ENCODE data around the gene PHAF1. TPM values are rescaled to one million over a fixed set of nuclear protein-coding genes. Genes with fewer than 3 reads are reported as not detected.

The PHAF1 gene
- total and polyA plus RNA-seq, 9 of the 15 experiments (the other 6 are each of a cell fraction or from before 2014, with no cell fraction given), result 5.1 to 25.4 (median 13.8) TPM

DNA sequence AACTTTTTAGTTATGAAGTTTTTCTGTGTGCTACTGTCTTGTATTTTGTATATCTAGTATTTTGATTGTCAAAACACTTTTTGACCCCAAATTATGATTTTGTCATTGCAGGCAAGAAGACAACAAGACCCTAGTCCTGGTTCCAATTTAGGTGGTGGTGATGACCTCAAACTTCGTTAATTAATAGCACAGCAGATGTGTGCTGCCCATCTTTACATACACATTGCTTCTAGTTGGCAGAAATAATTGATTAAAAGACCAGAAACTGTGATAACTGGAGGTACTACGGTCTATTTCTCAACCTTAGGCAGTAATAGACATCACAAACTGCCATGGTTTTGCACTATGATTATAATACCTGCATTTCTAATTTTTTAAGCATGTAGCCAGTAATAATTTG lies 11.1 kb upstream of the PHAF1 start (continued):
- TF ChIP-seq, protein P1, sequence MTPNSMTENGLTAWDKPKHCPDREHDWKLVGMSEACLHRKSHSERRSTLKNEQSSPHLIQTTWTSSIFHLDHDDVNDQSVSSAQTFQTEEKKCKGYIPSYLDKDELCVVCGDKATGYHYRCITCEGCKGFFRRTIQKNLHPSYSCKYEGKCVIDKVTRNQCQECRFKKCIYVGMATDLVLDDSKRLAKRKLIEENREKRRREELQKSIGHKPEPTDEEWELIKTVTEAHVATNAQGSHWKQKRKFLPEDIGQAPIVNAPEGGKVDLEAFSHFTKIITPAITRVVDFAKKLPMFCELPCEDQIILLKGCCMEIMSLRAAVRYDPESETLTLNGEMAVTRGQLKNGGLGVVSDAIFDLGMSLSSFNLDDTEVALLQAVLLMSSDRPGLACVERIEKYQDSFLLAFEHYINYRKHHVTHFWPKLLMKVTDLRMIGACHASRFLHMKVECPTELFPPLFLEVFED (CRISPR knock-in tag; conservative IDR thresholded peaks at IDR 0.05), result no peak
- no peak for TF ChIP-seq ZNF282 (CRISPR knock-in tag; IDR thresholded peaks at IDR 0.05)

DNA sequence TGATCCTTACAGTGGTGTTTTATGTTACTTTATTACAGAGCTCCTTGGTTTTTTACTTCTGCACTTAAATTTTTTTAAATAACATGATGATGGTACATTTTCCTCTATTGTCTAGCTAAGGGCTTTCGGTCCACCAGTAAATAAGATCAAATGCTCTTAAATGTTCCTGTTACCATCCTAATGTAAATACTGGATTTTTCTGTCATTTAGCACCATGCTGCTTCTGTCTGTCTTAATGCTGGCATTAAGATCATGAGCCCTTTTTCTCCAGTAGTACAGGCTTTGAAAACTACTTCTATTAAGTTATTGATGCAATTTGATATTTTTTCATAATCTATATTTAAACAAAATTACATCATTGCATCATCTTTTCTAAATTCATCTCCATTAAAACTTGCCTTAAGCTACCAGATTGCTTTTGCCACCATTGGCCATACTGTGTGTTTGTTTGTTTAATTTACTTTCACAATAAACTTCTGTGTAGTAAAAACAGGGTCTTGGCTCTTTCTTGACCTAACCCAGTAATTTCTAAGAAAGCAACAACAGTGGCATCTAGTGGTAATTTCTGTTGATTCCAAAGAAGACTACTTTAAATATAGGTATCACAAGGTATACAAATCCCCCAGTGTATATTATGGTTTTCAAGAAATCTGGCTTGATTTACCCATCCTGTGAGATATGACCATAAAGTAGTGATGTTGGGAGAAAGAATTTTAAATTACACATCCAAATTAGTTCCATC lies 9.0 kb upstream of the PHAF1 start:
- POLR2A ChIA-PET, result no interaction called here
- Histone ChIP-seq H3K27me3 (ENCODE audit: control insufficient read depth in 2 of 2, insufficient read depth in 2 of 2, low read length in 2 of 2) (no peaks in the 10 kb centered on the region), H3K4me1 (replicated peaks in 1 of 2; ENCODE audit: control insufficient read depth in 2 of 2, insufficient read depth in 2 of 2, low read length in 2 of 2) (no peaks in the 10 kb centered on the region), H3K27ac (ENCODE audit: extremely low read depth, low read depth, low read length) (no peak overlapping the region), H3K4me3 (no peak overlapping the region), H3K4me2 (ENCODE audit: insufficient read depth, low read length) (no peak overlapping the region), H3K79me2 (ENCODE audit: control insufficient read depth, insufficient read depth, low read length) (no peaks in the 10 kb centered on the region), H3K36me3 (ENCODE audit: control insufficient read depth, insufficient read depth, low read length) (peaks cover 27% of the 10 kb centered on the region; the same call in 1 of the 3 replicates), H3K9me3 (replicated peaks; ENCODE audit: control insufficient read depth, insufficient read depth, low read depth, low read length) (no peaks in the 10 kb centered on the region), H3K9ac (ENCODE audit: insufficient read depth in 1 of 2, low read depth in 2 of 2, low read length in 2 of 2) (no peak overlapping the region), H2AFZ (ENCODE audit: low read depth, low read length) (no peak overlapping the region), H3K9me1 (ENCODE audit: control insufficient read depth, insufficient read depth, low read length) (no peaks in the 10 kb centered on the region), H4K20me1 (replicated peaks; ENCODE audit: control insufficient read depth, insufficient read depth, low read length) (no peaks in the 10 kb centered on the region)
- FAIRE-seq, result peak; percentile 29
- in situ Hi-C loops (cut with MboI), result no loop called here
- CTCF ChIA-PET (ENCODE audit: low intra/inter-chr PET ratio), result interaction anchor here (1.5 to 2.8 kb wide), 4 partner anchors 83 to 154 kb away, joined by 4 to 25 read pairs (median 8); no protein-coding TSS in a partner anchor
- DNase-seq (ENCODE audit: extremely low read depth in 1 of 4, low spot score in 3 of 4), result no peak
- intact Hi-C loops (cut with micrococcal nuclease), result loop anchor here (1.0 to 5.0 kb wide), 3 partner anchors 82 to 153 kb away; no protein-coding TSS in a partner anchor
- TSS peak; percentile 39 for BruUV-seq (replicated peaks)
- WGBS (ENCODE audit: insufficient coverage, low coverage, missing lambda C conversion rate), result 100% methylated on average over 1 of the region's 1 CpG
- ATAC-seq, result peak; percentile 55; the same call in 2 of the 3 replicates
- TF ChIP-seq CEBPG (CRISPR knock-in tag; IDR thresholded peaks at IDR 0.05), result no peak
- TF ChIP-seq CEBPG (tag; conservative IDR thresholded peaks at IDR 0.05 in 1 of 2, IDR thresholded peaks at IDR 0.05 in 1 of 2), result peak; percentile 78 to 92
- TF ChIP-seq, protein P2, sequence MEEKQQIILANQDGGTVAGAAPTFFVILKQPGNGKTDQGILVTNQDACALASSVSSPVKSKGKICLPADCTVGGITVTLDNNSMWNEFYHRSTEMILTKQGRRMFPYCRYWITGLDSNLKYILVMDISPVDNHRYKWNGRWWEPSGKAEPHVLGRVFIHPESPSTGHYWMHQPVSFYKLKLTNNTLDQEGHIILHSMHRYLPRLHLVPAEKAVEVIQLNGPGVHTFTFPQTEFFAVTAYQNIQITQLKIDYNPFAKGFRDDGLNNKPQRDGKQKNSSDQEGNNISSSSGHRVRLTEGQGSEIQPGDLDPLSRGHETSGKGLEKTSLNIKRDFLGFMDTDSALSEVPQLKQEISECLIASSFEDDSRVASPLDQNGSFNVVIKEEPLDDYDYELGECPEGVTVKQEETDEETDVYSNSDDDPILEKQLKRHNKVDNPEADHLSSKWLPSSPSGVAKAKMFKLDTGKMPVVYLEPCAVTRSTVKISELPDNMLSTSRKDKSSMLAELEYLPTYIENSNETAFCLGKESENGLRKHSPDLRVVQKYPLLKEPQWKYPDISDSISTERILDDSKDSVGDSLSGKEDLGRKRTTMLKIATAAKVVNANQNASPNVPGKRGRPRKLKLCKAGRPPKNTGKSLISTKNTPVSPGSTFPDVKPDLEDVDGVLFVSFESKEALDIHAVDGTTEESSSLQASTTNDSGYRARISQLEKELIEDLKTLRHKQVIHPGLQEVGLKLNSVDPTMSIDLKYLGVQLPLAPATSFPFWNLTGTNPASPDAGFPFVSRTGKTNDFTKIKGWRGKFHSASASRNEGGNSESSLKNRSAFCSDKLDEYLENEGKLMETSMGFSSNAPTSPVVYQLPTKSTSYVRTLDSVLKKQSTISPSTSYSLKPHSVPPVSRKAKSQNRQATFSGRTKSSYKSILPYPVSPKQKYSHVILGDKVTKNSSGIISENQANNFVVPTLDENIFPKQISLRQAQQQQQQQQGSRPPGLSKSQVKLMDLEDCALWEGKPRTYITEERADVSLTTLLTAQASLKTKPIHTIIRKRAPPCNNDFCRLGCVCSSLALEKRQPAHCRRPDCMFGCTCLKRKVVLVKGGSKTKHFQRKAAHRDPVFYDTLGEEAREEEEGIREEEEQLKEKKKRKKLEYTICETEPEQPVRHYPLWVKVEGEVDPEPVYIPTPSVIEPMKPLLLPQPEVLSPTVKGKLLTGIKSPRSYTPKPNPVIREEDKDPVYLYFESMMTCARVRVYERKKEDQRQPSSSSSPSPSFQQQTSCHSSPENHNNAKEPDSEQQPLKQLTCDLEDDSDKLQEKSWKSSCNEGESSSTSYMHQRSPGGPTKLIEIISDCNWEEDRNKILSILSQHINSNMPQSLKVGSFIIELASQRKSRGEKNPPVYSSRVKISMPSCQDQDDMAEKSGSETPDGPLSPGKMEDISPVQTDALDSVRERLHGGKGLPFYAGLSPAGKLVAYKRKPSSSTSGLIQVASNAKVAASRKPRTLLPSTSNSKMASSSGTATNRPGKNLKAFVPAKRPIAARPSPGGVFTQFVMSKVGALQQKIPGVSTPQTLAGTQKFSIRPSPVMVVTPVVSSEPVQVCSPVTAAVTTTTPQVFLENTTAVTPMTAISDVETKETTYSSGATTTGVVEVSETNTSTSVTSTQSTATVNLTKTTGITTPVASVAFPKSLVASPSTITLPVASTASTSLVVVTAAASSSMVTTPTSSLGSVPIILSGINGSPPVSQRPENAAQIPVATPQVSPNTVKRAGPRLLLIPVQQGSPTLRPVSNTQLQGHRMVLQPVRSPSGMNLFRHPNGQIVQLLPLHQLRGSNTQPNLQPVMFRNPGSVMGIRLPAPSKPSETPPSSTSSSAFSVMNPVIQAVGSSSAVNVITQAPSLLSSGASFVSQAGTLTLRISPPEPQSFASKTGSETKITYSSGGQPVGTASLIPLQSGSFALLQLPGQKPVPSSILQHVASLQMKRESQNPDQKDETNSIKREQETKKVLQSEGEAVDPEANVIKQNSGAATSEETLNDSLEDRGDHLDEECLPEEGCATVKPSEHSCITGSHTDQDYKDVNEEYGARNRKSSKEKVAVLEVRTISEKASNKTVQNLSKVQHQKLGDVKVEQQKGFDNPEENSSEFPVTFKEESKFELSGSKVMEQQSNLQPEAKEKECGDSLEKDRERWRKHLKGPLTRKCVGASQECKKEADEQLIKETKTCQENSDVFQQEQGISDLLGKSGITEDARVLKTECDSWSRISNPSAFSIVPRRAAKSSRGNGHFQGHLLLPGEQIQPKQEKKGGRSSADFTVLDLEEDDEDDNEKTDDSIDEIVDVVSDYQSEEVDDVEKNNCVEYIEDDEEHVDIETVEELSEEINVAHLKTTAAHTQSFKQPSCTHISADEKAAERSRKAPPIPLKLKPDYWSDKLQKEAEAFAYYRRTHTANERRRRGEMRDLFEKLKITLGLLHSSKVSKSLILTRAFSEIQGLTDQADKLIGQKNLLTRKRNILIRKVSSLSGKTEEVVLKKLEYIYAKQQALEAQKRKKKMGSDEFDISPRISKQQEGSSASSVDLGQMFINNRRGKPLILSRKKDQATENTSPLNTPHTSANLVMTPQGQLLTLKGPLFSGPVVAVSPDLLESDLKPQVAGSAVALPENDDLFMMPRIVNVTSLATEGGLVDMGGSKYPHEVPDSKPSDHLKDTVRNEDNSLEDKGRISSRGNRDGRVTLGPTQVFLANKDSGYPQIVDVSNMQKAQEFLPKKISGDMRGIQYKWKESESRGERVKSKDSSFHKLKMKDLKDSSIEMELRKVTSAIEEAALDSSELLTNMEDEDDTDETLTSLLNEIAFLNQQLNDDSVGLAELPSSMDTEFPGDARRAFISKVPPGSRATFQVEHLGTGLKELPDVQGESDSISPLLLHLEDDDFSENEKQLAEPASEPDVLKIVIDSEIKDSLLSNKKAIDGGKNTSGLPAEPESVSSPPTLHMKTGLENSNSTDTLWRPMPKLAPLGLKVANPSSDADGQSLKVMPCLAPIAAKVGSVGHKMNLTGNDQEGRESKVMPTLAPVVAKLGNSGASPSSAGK (IDR thresholded peaks at IDR 0.05), result no peak

Data from K562 (cell line).